ENCODE results near the gene SCYL1.

Gene SCYL1

GRCh38 chr11:65585396-65586246 lies 60.7 kb downstream of the SCYL1 start:
- DNase-seq = no peak

GRCh38 chr11:65586247-65586630 lies 61.4 kb downstream of the SCYL1 start:
- DNase-seq = no peak

- peak; percentile 43 to 54 for DNase-seq
Measured at GRCh38 chr11:65586676-65587075, 61.8 kb downstream of the SCYL1 start.
